Glutamatergic neuron (in vitro differentiated cells): ENCODE measurements around the gene DIP2B. TPM values are rescaled to one million over a fixed set of nuclear protein-coding genes. Genes with fewer than 3 reads are reported as not detected.

ENCODE experiments used
- DNase-seq: peaks from one replicate; pipeline ENCODE4 v3.0.0; 2022
- H3K27ac Mint-ChIP-seq: one replicate; pipeline ENCODE4 v1.8.0; 2020; ENCODE audit warnings: mild to moderate bottlenecking, mixed read lengths, inconsistent platforms; ENCODE audit not compliant: unreplicated experiment
- H3K27me3 Mint-ChIP-seq: one replicate; pipeline ENCODE4 v1.8.0; 2020; ENCODE audit warnings: mild to moderate bottlenecking, moderate library complexity, mixed read lengths, inconsistent platforms; ENCODE audit not compliant: unreplicated experiment
- H3K36me3 Mint-ChIP-seq: one replicate; pipeline ENCODE4 v1.8.0; 2020; ENCODE audit warnings: mild to moderate bottlenecking, mixed read lengths, inconsistent platforms; ENCODE audit not compliant: unreplicated experiment
- H3K4me1 Mint-ChIP-seq: one replicate; pipeline ENCODE4 v1.8.0; 2020; ENCODE audit warnings: mild to moderate bottlenecking, low read depth, mixed read lengths, inconsistent platforms; ENCODE audit not compliant: unreplicated experiment
- H3K4me3 Mint-ChIP-seq: one replicate; pipeline ENCODE4 v1.8.0; 2020; ENCODE audit warnings: mild to moderate bottlenecking, mixed read lengths, inconsistent platforms; ENCODE audit not compliant: unreplicated experiment
- H3K9me3 Mint-ChIP-seq: one replicate; pipeline ENCODE4 v1.8.0; 2020; ENCODE audit warnings: mild to moderate bottlenecking, moderate library complexity, mixed read lengths, inconsistent platforms; ENCODE audit not compliant: unreplicated experiment
- total RNA-seq: library from RNA; stranded (reverse); fragmentation: NEBNext Ultra II Directional; extraction: Animal tissue kit (Norgen Biotek cat#: 25700); gene quantifications from one replicate; pipeline ENCODE4 v1.2.1, GENCODE V29; 2021; ENCODE audit not compliant: unreplicated experiment
- TF ChIP-seq, protein P1 (sequence below): fragments of 200-600 bp; sonication (generic); IDR thresholded peaks from one replicate; pipeline ENCODE4 v1.5.0; 2021; ENCODE audit not compliant: partially characterized antibody, unreplicated experiment

DIP2B gene
- total RNA-seq, 1 donor from 2014 or later, result 37.3 TPM

DNA sequence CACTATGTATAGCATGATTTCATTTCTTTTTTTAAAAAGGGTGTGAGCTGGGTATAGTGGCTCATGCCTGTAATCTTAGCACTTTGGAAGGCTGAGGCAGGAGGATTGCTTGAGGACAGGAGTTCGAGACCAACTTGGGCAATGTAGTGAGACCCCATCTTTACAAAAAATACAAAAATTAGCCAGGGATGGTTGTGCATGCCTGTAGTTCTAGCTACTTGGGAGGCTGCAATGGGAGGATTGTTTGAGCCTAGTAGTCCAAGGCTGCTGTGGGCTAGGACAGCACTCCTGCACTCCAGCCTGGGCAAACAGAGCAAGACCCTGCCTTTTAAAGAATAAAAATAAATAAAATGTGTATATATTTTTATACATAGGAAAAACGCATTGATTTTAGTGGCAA is 43.0 kb downstream of the DIP2B start:
- Mint-ChIP-seq H3K9me3 (peaks cover 2% of the 10 kb centered on the region), H3K27ac (no peak overlapping the region), H3K4me1 (peaks cover 9% of the 10 kb centered on the region), H3K27me3 (peaks cover 3% of the 10 kb centered on the region), H3K4me3 (no peak overlapping the region), H3K36me3 (no peaks in the 10 kb centered on the region)
- no peak for DNase-seq
- TF ChIP-seq, protein P1, sequence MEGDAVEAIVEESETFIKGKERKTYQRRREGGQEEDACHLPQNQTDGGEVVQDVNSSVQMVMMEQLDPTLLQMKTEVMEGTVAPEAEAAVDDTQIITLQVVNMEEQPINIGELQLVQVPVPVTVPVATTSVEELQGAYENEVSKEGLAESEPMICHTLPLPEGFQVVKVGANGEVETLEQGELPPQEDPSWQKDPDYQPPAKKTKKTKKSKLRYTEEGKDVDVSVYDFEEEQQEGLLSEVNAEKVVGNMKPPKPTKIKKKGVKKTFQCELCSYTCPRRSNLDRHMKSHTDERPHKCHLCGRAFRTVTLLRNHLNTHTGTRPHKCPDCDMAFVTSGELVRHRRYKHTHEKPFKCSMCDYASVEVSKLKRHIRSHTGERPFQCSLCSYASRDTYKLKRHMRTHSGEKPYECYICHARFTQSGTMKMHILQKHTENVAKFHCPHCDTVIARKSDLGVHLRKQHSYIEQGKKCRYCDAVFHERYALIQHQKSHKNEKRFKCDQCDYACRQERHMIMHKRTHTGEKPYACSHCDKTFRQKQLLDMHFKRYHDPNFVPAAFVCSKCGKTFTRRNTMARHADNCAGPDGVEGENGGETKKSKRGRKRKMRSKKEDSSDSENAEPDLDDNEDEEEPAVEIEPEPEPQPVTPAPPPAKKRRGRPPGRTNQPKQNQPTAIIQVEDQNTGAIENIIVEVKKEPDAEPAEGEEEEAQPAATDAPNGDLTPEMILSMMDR, result no peak

- peaks cover 9% of the 10 kb centered on the region for H3K4me1 Mint-ChIP-seq
- peak overlapping the region; percentile 38 for H3K27ac Mint-ChIP-seq
- no peak for DNase-seq
- H3K4me3 Mint-ChIP-seq, result no peak overlapping the region
- peaks cover 3% of the 10 kb centered on the region for H3K27me3 Mint-ChIP-seq
- TF ChIP-seq, protein P1, result no peak
- peaks cover 4% of the 10 kb centered on the region for H3K9me3 Mint-ChIP-seq
- H3K36me3 Mint-ChIP-seq, result no peaks in the 10 kb centered on the region
Measured at GRCh38 chr12:50549885-50550284, 45.1 kb downstream of the DIP2B start.

DNA sequence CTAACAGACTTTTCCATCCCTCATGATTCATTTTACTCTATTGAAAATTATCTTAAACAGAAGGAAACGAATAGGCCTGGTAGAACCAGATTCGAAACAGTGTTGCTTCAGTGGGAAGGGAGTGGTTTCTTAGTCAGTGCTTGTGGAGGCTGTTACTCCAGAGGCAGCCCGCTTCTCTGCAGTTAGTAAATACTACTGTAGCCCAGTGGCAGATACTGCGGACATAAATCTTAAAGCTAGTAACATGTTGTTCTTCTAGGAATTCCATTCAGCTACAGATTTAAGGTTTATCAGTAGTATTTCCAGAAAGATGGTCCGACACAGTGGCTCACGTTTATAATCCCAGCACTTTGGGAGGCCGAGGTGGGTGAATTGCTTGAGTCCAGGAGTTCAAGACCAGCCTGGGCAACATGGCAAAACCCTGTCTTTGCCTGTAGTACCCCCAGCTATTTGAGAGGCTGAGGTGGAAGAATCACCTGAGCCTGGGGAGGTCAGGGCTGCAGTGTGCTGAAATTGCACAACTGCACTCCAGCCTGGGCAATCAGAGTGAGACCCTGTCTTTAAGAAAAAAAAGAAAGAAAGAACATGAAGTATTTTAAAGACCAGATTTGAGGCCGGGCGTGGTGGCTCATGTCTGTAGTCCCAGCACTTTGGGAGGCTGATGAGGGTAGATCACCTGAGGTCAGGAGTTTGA is 45.9 kb downstream of the DIP2B start:
- TF ChIP-seq, protein P1, result no peak
- Mint-ChIP-seq H3K9me3 (peaks cover 4% of the 10 kb centered on the region), H3K4me1 (peaks cover 9% of the 10 kb centered on the region), H3K27me3 (peaks cover 3% of the 10 kb centered on the region), H3K36me3 (no peaks in the 10 kb centered on the region), H3K4me3 (no peak overlapping the region), H3K27ac (no peak overlapping the region)
- no peak for DNase-seq

- Mint-ChIP-seq H3K4me3 (no peak overlapping the region), H3K9me3 (peaks cover 1% of the 10 kb centered on the region), H3K27me3 (peaks cover 2% of the 10 kb centered on the region), H3K36me3 (no peaks in the 10 kb centered on the region), H3K27ac (no peak overlapping the region), H3K4me1 (no peaks in the 10 kb centered on the region)
- TF ChIP-seq, protein P1, result no peak
- DNase-seq, result no peak
Measured at GRCh38 chr12:50551866-50552265, 47.1 kb downstream of the DIP2B start.

DNA sequence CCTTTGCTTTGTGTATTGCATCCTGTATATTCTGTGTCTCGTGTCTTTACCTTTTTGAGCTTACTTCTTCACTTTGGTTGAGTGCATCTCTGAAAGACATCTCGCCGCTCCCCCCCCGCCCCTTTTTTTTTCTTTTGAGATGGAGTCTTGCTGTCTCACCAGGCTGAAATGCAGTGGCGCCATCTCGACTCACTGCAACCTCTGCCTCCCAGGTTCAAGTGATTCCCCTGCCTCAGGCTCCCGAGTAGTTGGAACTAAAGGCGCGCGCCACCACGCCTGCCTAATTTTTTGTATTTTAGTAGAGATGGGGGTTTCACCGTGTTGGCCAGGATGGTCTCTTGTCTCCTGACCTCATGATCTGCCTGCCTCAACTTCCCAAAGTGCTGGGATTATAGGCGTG is 49.9 kb downstream of the DIP2B start:
- Mint-ChIP-seq H3K36me3 (no peaks in the 10 kb centered on the region), H3K27ac (no peak overlapping the region), H3K4me1 (no peaks in the 10 kb centered on the region), H3K9me3 (peaks cover 1% of the 10 kb centered on the region), H3K4me3 (no peak overlapping the region), H3K27me3 (peaks cover 2% of the 10 kb centered on the region)
- TF ChIP-seq, protein P1, result no peak
- no peak for DNase-seq
